Glomerular visceral epithelial cell (primary cell): ENCODE measurements around the gene EYA3.

Source experiments
- DNase-seq: peaks from one replicate; pipeline ENCODE4 v3.0.0-alpha.2; 2016; ENCODE audit errors: extremely low spot score

Gene EYA3

GRCh38 chr1:28112388-28113241, 24.2 kb upstream of the EYA3 start:
- peak; percentile 87 for DNase-seq

DNA sequence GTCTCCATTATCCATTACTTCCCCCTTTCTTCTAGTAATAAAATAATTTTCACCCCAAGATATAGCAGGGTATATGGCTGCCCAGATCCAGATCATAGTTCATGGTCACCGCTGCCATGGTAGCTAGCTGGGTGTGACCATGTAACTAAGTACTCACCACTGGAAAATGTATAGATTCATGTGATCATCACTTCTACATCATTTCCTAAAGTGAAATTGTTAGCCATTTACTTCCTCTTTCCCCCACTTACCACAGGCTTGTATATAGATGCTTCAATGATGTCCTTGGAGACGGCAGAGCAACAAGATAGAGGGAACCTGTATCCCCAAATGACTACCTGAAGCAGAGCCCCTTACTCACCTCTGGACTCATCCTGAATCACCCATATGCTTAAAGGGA, 22.7 kb upstream of the EYA3 start:
- DNase-seq: no peak

DNA sequence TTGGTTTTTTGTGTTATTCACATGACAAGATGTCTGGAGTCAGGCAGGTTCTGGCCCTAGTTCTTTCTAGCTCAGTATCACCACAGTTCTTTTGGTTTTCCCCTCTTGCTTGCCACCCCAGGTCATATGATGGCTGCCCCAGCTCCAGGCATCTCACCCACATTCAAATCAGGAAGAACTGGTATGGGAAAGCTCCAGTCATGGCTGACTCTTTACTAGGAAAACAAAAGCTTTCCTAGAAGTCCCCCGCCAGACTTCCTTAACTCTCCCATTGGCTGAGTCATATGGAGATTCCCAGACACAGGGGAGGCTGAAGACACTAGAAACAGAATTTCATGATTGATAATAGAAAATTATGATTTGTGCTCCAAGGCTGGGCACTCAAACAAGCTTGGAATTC, 22.1 kb upstream of the EYA3 start:
- peak; percentile 37 for DNase-seq

DNA sequence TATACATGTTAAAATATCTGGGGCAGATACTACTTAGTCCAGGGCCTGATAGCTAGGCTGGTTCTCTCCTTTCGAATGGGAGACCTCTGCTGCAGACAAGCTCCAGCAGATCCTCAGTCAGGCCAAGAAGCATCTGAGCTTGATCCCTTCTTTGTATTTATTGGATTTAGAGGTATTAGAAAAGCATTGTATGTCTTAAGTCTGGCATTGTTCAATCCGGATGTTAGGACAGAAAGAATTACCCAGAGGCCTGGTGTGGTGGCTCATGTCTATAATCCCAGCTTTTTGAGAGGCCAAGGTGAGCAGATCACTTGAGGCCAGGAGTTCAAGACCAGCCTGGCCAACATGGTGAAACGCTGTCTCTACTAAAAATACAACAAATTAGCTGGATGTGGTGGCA, 21.2 kb upstream of the EYA3 start:
- no peak for DNase-seq

DNA sequence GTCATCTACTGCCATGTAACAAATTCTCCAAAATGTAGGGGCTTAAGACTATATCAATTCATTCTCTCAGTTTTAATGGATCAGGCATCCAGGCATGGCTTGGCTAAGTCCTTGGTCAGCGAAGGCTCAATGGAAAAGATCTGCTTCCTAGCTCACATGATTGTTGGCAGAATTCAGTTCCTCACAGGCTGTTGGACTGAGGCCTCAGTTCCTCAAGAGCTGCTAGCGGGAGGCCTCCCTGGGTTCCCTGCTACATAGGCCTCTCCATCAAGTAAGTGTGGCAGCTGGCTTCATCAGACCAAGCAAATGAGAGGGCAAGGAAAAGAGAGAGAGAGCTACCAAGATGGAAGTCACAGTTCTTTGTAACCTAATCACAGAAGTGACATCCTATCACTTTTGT, 19.6 kb upstream of the EYA3 start:
- no peak for DNase-seq

GRCh38 chr1:28104866-28105467, 16.6 kb upstream of the EYA3 start:
- DNase-seq: peak; percentile 61

DNA sequence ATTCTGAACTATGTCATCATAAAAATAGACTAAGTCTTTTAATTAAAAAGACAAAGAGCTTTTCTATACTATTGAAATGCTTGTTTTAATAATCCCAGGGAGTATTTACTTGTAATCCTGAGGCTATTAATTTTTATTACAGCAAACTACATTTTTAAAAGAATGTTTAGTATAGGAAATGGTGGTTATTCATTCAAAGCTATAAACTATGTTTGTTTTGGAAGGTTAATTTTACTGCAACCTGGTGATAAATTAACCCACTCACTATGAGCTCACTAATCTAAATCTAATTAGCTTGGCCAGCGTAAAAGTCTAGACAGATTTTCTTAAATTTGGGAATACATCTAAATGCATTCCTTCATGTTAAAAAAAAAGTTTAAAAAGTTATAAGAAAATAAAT, 13.8 kb upstream of the EYA3 start:
- no peak for DNase-seq

- no peak for DNase-seq
Measured at GRCh38 chr1:28099050-28099769, 10.8 kb upstream of the EYA3 start.

- DNase-seq: no peak
Measured at GRCh38 chr1:28097100-28097472, 8.7 kb upstream of the EYA3 start.

GRCh38 chr1:28096210-28097099, 8.0 kb upstream of the EYA3 start:
- no peak for DNase-seq

GRCh38 chr1:28091043-28091781, 2.8 kb upstream of the EYA3 start:
- DNase-seq: peak; percentile 71

DNA sequence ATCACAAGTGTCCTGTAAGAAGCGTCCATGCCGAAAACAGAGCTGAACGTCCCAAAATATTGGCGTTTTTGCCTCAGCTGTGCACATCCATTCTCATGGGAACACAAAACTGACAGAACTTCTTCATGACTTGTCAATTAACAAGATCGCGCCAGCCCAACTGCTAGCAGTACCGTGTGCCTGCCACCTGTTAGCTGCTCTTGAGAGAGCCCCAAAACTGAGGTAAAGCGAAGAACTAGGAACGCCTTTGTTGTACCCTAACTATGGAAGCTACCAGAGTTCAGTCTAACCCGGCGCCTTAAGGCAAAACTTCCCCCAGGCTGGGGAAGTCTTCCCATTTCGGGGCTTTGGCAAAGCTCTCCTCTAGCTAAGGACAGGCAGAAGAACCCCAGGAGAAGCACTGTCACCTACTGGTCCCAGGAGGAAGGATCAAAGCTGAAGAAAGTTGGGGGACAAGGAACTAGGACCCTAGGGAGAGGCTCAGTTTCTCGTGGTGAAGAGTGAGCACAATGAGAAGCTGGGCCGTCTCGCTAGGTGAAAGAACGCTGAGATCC, 719 bp downstream of the EYA3 start:
- no peak for DNase-seq

GRCh38 chr1:28086651-28087050, 1.8 kb downstream of the EYA3 start:
- DNase-seq: no peak

DNA sequence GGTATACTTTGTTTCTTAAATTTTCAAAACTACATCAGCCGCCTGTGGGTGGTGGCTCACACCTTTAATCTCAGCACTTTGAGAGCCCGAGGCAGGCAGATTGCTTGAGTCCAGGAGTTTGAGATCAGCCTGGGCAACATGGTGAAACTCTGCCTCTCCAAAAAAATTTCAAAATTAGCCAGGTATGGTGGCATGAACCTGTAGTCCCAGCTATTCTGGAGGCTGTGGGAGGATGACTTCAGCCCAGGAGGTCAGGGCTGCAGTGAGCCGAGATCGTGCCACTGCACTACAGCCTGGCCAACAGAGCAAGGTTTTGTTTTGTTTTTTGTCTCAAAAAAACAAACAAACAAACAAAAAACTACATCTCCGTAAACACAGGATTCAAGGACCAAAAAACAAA, 3.3 kb downstream of the EYA3 start:
- no peak for DNase-seq

- no peak for DNase-seq
Measured at GRCh38 chr1:28083876-28084275, 4.5 kb downstream of the EYA3 start.

DNA sequence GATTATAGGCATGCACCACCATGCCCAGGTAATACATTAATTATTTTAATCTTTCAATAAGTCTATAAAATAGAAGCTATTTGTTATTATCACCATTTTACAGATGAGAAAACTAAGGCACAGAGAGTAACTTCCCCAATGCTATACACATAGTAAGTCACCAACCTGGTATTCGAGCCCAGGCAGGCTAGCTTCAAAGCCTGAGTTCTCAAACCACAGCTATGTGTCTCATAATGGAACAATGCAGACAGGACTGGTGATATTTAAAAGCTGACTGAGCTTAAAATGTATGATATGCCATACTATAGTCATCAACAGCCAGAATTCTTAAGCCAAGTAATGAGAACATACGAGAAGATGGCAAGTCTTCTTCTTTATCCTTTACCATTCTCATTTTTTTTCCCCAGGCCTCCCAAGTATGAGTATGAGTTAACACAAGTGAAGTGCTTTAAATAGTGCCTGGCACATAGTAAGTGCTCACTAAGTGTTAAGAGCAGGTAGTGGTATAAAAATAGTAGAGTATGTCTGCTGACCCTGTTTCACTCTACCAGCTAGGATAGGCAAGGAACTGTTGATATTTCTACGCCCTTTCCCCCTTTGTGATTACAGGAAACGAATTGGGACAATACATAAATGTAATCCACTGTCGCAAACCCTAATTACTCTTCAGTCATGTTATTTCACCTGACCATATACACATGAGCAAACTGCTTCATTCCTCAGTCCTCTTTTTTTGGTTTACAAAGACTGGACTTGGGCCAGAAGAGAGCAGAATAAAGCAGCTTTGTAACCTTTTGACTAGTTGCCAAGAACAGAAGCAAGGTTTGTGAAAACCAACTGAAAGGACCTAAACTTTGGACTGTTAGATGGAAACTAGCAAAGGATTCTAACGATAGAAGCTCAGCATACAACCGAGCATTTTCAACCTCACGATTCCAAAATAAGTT, 9.5 kb downstream of the EYA3 start:
- DNase-seq: peak; percentile 90

GRCh38 chr1:28078262-28078661, 10.1 kb downstream of the EYA3 start:
- peak; percentile 77 for DNase-seq

GRCh38 chr1:28074892-28075511, 13.4 kb downstream of the EYA3 start:
- DNase-seq: no peak

DNA sequence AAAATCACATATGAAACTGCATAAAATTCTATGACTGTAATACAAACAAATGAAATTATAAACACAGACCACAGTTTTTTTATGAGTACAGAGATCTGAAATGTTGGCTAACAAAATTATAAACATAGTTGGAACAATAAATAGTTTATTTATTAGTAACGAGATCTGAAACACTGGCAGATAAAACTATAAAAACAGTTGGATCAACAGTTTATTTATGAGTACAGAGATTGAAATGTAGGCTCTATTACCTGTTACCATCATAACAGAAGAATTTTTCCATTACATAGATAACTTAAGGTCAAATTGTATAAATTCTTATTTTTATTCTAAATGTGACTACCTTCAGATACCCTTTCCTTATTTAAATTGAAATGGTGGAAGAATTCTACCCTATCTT, 14.5 kb downstream of the EYA3 start:
- no peak for DNase-seq
